ENCODE measurements around the gene S100A4.
A peak's percentile ranks its signal among the peaks of the same experiment; 100 is the strongest.

Gene S100A4

DNA sequence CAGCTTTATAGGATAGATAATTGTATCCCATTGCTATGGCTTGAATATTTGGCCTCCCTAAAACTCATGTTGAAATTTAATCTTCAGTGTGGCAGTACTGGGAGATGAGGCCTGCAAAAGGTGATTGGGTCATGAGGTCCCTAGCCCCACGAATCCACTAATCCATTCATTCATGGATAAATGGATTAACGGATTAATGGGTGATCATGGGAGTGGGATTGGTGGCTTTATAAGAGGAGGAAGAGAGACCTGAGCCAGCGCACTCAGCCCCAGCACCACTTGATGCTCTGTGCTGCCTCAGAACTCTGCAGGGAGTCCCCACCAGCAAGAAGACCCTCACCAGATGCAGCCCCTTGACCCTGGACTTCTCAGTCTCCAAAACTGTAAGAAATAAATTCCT is 41.8 kb downstream of the S100A4 start:
- DNase-seq = no peak

DNA sequence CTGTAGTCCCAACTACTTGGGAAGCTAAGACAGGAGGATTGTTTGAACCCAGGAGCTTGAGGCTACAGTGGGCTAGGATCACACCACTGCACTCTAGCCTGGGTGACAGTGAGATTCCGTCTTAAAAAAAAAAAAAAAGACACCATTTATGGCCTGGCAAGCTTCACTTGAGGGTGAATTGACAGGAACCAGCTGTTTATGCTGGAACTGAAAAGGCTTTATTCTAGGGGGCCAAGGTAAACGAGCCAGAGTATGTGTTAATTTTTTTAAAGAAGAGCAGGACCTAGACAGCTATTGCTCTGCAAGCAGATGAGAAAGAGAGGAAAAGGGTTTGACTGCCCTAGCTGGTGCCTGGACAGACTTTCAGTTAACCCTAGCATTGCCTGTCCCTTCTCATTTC is 46.9 kb downstream of the S100A4 start:
- no peak for DNase-seq

GRCh38 chr1:153495536-153495935 is 50.1 kb downstream of the S100A4 start:
- no peak for DNase-seq

DNA sequence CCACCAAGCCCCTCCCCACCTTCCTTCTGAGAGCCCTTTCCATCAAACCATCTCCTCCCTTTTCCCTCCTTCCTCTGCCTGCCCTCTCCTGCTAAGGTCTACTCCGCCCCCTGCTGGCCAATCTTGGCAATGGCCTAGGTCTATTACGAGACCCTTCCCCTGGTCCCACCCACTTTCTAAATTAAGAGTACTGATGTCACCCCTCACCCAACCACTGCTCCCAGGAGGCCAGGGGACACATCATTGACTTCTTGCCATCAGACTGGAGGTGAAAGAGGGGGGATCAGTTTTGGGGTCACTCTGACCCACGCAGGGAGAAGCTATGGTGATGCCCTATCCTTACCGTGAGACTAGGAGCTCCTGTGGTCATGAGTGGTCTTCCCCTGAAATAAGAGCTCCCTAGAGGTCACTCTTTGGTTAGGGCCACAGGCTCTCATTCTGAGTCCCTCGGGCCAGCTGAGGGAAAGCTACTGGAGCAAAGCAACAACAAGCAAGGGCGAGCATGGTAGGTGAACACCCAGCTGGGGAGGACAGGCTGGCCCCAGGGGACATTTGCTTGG is 50.5 kb downstream of the S100A4 start:
- peak; percentile 88 for DNase-seq

Measured in activated CD8-positive, alpha-beta memory T cell treated with anti-CD3 and anti-CD28 coated beads for 24 hours (primary cell).